H1 (cell line): Measurements from ENCODE around the gene PPFIA4. TPM values are rescaled to one million over a fixed set of nuclear protein-coding genes. Genes with fewer than 3 reads are reported as not detected.

ENCODE experiments used
- CTCF ChIA-PET: fragments of 300-600 bp; sonication (Branson Sonifier 250); formaldehyde crosslinking; loops from one replicate; lab custom pipeline; 2021; ENCODE audit not compliant: partially characterized antibody; lab: Charles Lee
- POLR2A ChIA-PET: fragments of 300-600 bp; sonication (Branson Sonifier 250); formaldehyde crosslinking; loops from one replicate; lab custom pipeline; 2021; ENCODE audit warnings: inconsistent platforms; ENCODE audit not compliant: partially characterized antibody; lab: Charles Lee
- DNase-seq, 2 experiments: peaks; one replicate each; pipeline versions ENCODE4 v3.0.0 to v3.0.0-alpha.2; 2010 to 2022; ENCODE audit warnings: low spot score in 2 of 2, low read depth in 1 of 2, mixed read lengths in 1 of 2
- FAIRE-seq: peaks from 2 replicates; lab custom pipeline; 2011; peaks lifted over from hg19 to GRCh38; lab: Jason Lieb, UNC
- H2AFZ ChIP-seq: 2 replicates; pipeline ENCODE4 v1.8.1; 2012; ENCODE audit warnings: low read length, inconsistent platforms
- H2AK5ac ChIP-seq: 2 replicates; pipeline ENCODE4 v1.6.1; 2013; ENCODE audit warnings: low read depth, low read length
- H2BK120ac ChIP-seq: replicated peaks from 2 replicates; pipeline ENCODE3; 2013; ENCODE audit warnings: low read depth, low read length, inconsistent platforms
- H2BK12ac ChIP-seq: 2 replicates; pipeline ENCODE4 v1.6.1; 2013; ENCODE audit warnings: low read depth, low read length
- H2BK15ac ChIP-seq: 2 replicates; pipeline ENCODE4 v1.6.1; 2013; ENCODE audit warnings: low read length
- H2BK20ac ChIP-seq: 2 replicates; pipeline ENCODE4 v1.6.1; 2013; ENCODE audit warnings: low read length
- H2BK5ac ChIP-seq: 2 replicates; pipeline ENCODE4 v1.6.1; 2013; ENCODE audit warnings: low read depth, low read length
- H3K14ac ChIP-seq: 2 replicates; pipeline ENCODE4 v1.6.1; 2013; ENCODE audit warnings: inconsistent platforms; ENCODE audit not compliant: insufficient read length
- H3K18ac ChIP-seq: 2 replicates; pipeline ENCODE4 v1.6.1; 2013; ENCODE audit warnings: low read length; ENCODE audit errors: extremely low read depth
- H3K23ac ChIP-seq: 2 replicates; pipeline ENCODE4 v1.6.1; 2013; ENCODE audit warnings: inconsistent platforms; ENCODE audit not compliant: insufficient read length
- H3K23me2 ChIP-seq: 2 replicates; pipeline ENCODE4 v1.6.1; 2013; ENCODE audit warnings: low read depth, low read length
- H3K27ac ChIP-seq: 2 replicates; pipeline ENCODE4 v1.6.1; 2011; ENCODE audit warnings: low read depth, low read length, inconsistent platforms
- H3K27me3 ChIP-seq, 4 experiments: replicated peaks in 1 of 4; 1 replicate in 1 of 4; 2 replicates in 3 of 4; pipeline versions ENCODE4 v1.6.1 to v1.8.1; 2011 to 2013; ENCODE audit warnings: low read length in 3 of 4, mild to moderate bottlenecking in 3 of 4, inconsistent platforms in 2 of 4, mixed read lengths in 2 of 4, moderate library complexity in 1 of 4; ENCODE audit not compliant: control insufficient read depth in 3 of 4, insufficient read depth in 3 of 4; ENCODE audit errors: extremely low read depth in 1 of 4
- H3K36me3 ChIP-seq, 4 experiments: 2 replicates each; pipeline versions ENCODE4 v1.6.1 to v1.8.1; 2011 to 2013; ENCODE audit warnings: mild to moderate bottlenecking in 4 of 4, low read length in 3 of 4, moderate library complexity in 2 of 4, control low read depth in 1 of 4, inconsistent platforms in 1 of 4; ENCODE audit not compliant: insufficient read depth in 4 of 4, control insufficient read depth in 2 of 4
- H3K4ac ChIP-seq: replicated peaks from 2 replicates; pipeline ENCODE3; 2013; ENCODE audit warnings: low read length, low read depth, mixed read lengths, inconsistent platforms; ENCODE audit not compliant: insufficient read length
- H3K4me1 ChIP-seq, 4 experiments: replicated peaks in 1 of 4; 1 replicate in 1 of 4; 2 replicates in 3 of 4; pipeline versions ENCODE4 v1.6.1 to v1.8.1; 2011 to 2013; ENCODE audit warnings: low read length in 3 of 4, inconsistent platforms in 2 of 4, mixed read lengths in 1 of 4; ENCODE audit not compliant: insufficient read depth in 4 of 4, control insufficient read depth in 3 of 4
- H3K4me2 ChIP-seq, 2 experiments: 2 replicates each; pipeline versions ENCODE4 v1.6.1 to v1.8.1; 2011 to 2013; ENCODE audit warnings: low read depth in 2 of 2, low read length in 2 of 2, control low read depth in 1 of 2, inconsistent platforms in 1 of 2, mild to moderate bottlenecking in 1 of 2; ENCODE audit not compliant: insufficient read depth in 1 of 2
- H3K4me3 ChIP-seq, 4 experiments: fragments of 200-600, 300-600 bp in 1 of 4; sonication (generic), shearing (Covaris generic), sonication (Bioruptor Twin) in 1 of 4; 2 replicates each; pipeline versions ENCODE4 v1.5.1 to v1.8.1; 2011 to 2016; ENCODE audit warnings: low read length in 4 of 4, low read depth in 3 of 4, control low read depth in 2 of 4, inconsistent platforms in 2 of 4, mild to moderate bottlenecking in 2 of 4, mixed read lengths in 1 of 4, moderate library complexity in 1 of 4; ENCODE audit not compliant: insufficient read depth in 2 of 4; ENCODE audit errors: extremely low read depth in 1 of 4
- H3K56ac ChIP-seq: replicated peaks from 2 replicates; pipeline ENCODE3; 2013; ENCODE audit warnings: low read depth, mild to moderate bottlenecking, mixed read lengths, low read length, inconsistent platforms; ENCODE audit not compliant: insufficient read length
- H3K79me1 ChIP-seq: 2 replicates; pipeline ENCODE4 v1.6.1; 2013; ENCODE audit warnings: low read depth, low read length, control low read depth
- H3K79me2 ChIP-seq, 2 experiments: 2 replicates each; pipeline versions ENCODE4 v1.6.1 to v1.8.1; 2012 to 2013; ENCODE audit warnings: low read length in 2 of 2, mild to moderate bottlenecking in 2 of 2, inconsistent platforms in 1 of 2; ENCODE audit not compliant: insufficient read depth in 2 of 2, control insufficient read depth in 1 of 2
- H3K9ac ChIP-seq, 4 experiments: replicated peaks in 1 of 4; 1 replicate in 1 of 4; 2 replicates in 3 of 4; pipeline versions ENCODE4 v1.6.1 to v1.8.1; 2011 to 2013; ENCODE audit warnings: low read depth in 3 of 4, low read length in 3 of 4, control low read depth in 2 of 4, mild to moderate bottlenecking in 2 of 4, moderate library complexity in 2 of 4, inconsistent platforms in 1 of 4; ENCODE audit errors: extremely low read depth in 1 of 4
- H3K9me3 ChIP-seq, 2 experiments: 2 replicates each; pipeline versions ENCODE4 v1.6.1 to v1.8.1; 2012 to 2013; ENCODE audit warnings: mild to moderate bottlenecking in 2 of 2, moderate library complexity in 2 of 2, control low read depth in 1 of 2, inconsistent platforms in 1 of 2, low read depth in 1 of 2, low read length in 1 of 2, mixed read lengths in 1 of 2; ENCODE audit not compliant: insufficient read depth in 2 of 2
- H4K20me1 ChIP-seq, 2 experiments: replicated peaks in 1 of 2; 2 replicates each; pipeline versions ENCODE3 to v1.8.1; 2011 to 2013; ENCODE audit warnings: inconsistent platforms in 2 of 2, low read length in 2 of 2, mild to moderate bottlenecking in 1 of 2; ENCODE audit not compliant: insufficient read depth in 2 of 2, control insufficient read depth in 1 of 2
- H4K5ac ChIP-seq: 2 replicates; pipeline ENCODE4 v1.6.1; 2013; ENCODE audit warnings: low read length, low read depth, mixed read lengths, inconsistent platforms; ENCODE audit not compliant: insufficient read length
- H4K8ac ChIP-seq: 2 replicates; pipeline ENCODE4 v1.8.0; 2013; ENCODE audit warnings: mild to moderate bottlenecking, moderate library complexity, low read length, inconsistent platforms; ENCODE audit not compliant: insufficient read depth; ENCODE audit errors: extremely low read depth
- H4K91ac ChIP-seq: replicated peaks from 2 replicates; pipeline ENCODE3; 2013; ENCODE audit warnings: low read length, mixed read lengths, inconsistent platforms; ENCODE audit not compliant: insufficient read length
- ATF2 ChIP-seq: IDR thresholded peaks from 2 replicates; pipeline ENCODE4 v1.6.1; 2012; ENCODE audit warnings: low read length, inconsistent platforms
- CBX5 ChIP-seq: fragments of 300-800, 300-1000 bp; sonication (generic); IDR thresholded peaks from 2 replicates; pipeline ENCODE4 v1.7.1; 2016; ENCODE audit warnings: antibody characterized with exemption, low read length, low read depth
- CTBP2 ChIP-seq: IDR thresholded peaks from 2 replicates; pipeline ENCODE4 v1.7.0; 2011; ENCODE audit warnings: borderline replicate concordance, mild to moderate bottlenecking, moderate library complexity, mixed read lengths, low read length; ENCODE audit not compliant: insufficient read depth, insufficient read length
- SIRT6 ChIP-seq: IDR thresholded peaks from one replicate; pipeline ENCODE4 v1.7.1; 2012; ENCODE audit warnings: low read length, inconsistent platforms
- SIX5 ChIP-seq: IDR thresholded peaks from 2 replicates; pipeline ENCODE4 v1.6.1; 2011; ENCODE audit warnings: mild to moderate bottlenecking, low read depth, low read length
- SRF ChIP-seq: IDR thresholded peaks from 2 replicates; pipeline ENCODE4 v1.6.1; 2011; ENCODE audit warnings: mild to moderate bottlenecking, low read depth, low read length, moderate library complexity
- WGBS, 2 experiments: shearing (Covaris generic) in 1 of 2; methylation state at CpG; one replicate each; pipeline versions ENCODE4 v1.1.6 to v1.1.7; 2013 to 2015; ENCODE audit warnings: low lambda C conversion rate in 2 of 2, mixed read lengths in 2 of 2, inconsistent platforms in 1 of 2, low coverage in 1 of 2, missing lambda C conversion rate in 1 of 2; ENCODE audit not compliant: insufficient replicate concordance in 2 of 2, insufficient coverage in 1 of 2, insufficient read length in 1 of 2; ENCODE audit errors: extremely low coverage in 1 of 2, missing lambda C conversion rate in 1 of 2; 5-methylcytosine and 5-hydroxymethylcytosine counted together
- polyA plus RNA-seq, 7 experiments: library from polyadenylated mRNA; depleted of rRNA in 3 of 7; stranded (reverse) in 5 of 7; unstranded in 2 of 7; fragments of >200 nt in 5 of 7; fragments of 200-250 nt in 2 of 7; gene quantifications; 1 replicate in 5 of 7; 2 replicates in 1 of 7; 4 replicates in 1 of 7; pipeline versions ENCODE4 v1.2.1 to v1.2.3, GENCODE V29; 2011 to 2013; ENCODE audit warnings: missing spikeins in 2 of 7, mixed read lengths in 2 of 7
- total RNA-seq: library from RNA; stranded (reverse); fragmentation: NEBNext Ultra II Directional; extraction: Animal tissue kit (Norgen Biotek cat#: 25700); gene quantifications from 2 replicates; pipeline ENCODE4 v1.2.1, GENCODE V29; 2021
- TF ChIP-seq, protein P1 (sequence below): IDR thresholded peaks from 2 replicates; pipeline ENCODE4 v1.6.1; 2011; ENCODE audit warnings: low read depth, mild to moderate bottlenecking, low read length; ENCODE audit not compliant: insufficient read depth

The PPFIA4 gene
- total and polyA plus RNA-seq, 2 of the 8 experiments (the other 6 are each of a cell fraction or from before 2014, with no cell fraction given) = 9.0 to 9.9 TPM

- Histone ChIP-seq H4K8ac (no peak overlapping the region), H3K4ac (no peak overlapping the region), H3K14ac (no peak overlapping the region), H3K9me3 (no peaks in the 10 kb centered on the region), H2BK120ac (no peak overlapping the region), H2BK12ac (no peak overlapping the region), H4K91ac (no peak overlapping the region), H2BK5ac (no peak overlapping the region), H4K20me1 (peaks cover 2 to 7% of the 10 kb centered on the region in 2 experiments), H3K23ac (no peak overlapping the region), H3K79me2 (no peaks in the 10 kb centered on the region), H3K9ac (peak overlapping the region in 1 of 4 experiments; percentile 30; a peak in 1 of 7 replicates), H2BK15ac (no peak overlapping the region), H2BK20ac (no peak overlapping the region), H3K23me2 (peaks cover 12% of the 10 kb centered on the region), H3K56ac (no peak overlapping the region), H3K36me3 (peaks cover 8 to 19% (median 14%) of the 10 kb centered on the region in 4 experiments; a peak in 7 of 8 replicates), H3K4me1 (peaks cover 4 to 13% (median 6%) of the 10 kb centered on the region in 4 experiments), H2AK5ac (peak overlapping the region; percentile 78; the same call in 1 of the 2 replicates), H4K5ac (no peak overlapping the region), H3K4me2 (peak overlapping the region in 1 of 2 experiments; percentile 89; a peak in 1 of 4 replicates), H3K79me1 (peaks cover 3% of the 10 kb centered on the region; the same call in 1 of the 2 replicates), H3K18ac (no peak overlapping the region), H3K27me3 (peaks cover 7 to 26% (median 18%) of the 10 kb centered on the region in 4 experiments), H3K27ac (no peak overlapping the region), H3K4me3 (no peak overlapping the region), H2AFZ (no peak overlapping the region)
- no peak for DNase-seq
- 83% methylated on average over 9 of the region's 9 CpGs; no CpG with 5 or more reads in 1 of the 2 experiments for WGBS, 2 experiments
- no peak for FAIRE-seq
- ChIA-PET POLR2A (interaction anchor here (1.3 to 7.1 kb wide), 4 partner anchors 8 to 21 kb away, joined by 3 to 72 read pairs (median 15); partner anchors contain the start of gene TMEM183A), CTCF (interaction anchor here (0.7 to 49.7 kb wide), 14 partner anchors 7 to 316 kb away, joined by 3 to 1089 read pairs (median 5); partner anchors contain the start of gene ADORA1)
- TF ChIP-seq CBX5 = no peak
- TF ChIP-seq, protein P1, sequence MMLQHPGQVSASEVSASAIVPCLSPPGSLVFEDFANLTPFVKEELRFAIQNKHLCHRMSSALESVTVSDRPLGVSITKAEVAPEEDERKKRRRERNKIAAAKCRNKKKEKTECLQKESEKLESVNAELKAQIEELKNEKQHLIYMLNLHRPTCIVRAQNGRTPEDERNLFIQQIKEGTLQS = no peak
- no peak for TF ChIP-seq CTBP2
- no peak for TF ChIP-seq SIRT6
- no peak for TF ChIP-seq SRF
- TF ChIP-seq ATF2 = no peak
- TF ChIP-seq SIX5 = no peak
These were observed 1.9 kb downstream of the PPFIA4 start for GRCh38 chr1:203028067-203028783.
